CD4-positive, alpha-beta T cell (primary cell): ENCODE data around the gene TMEM244. TPM values are rescaled to one million over a fixed set of nuclear protein-coding genes. Genes with fewer than 3 reads are reported as not detected.
"Not testable (repeated sequence)": the region's sequence is repeated elsewhere in the genome, so short reads cannot be mapped to it uniquely, and the experiment has no call there.

Source experiments
- ATAC-seq: fragments of 200-7000 bp; cut with Tn5 transposase; one replicate; pipeline ENCODE4 v1.10.0; 2022; ENCODE audit warnings: mild to moderate bottlenecking; ENCODE audit not compliant: poor library complexity
- CTCF ChIA-PET: fragments of 350-600 bp; sonication (Branson Sonifier 250); formaldehyde crosslinking; loops from one replicate; lab custom pipeline; 2021; ENCODE audit warnings: antibody characterized with exemption, inconsistent platforms; lab: Charles Lee
- POLR2A ChIA-PET: fragments of 350-600 bp; sonication (Branson Sonifier 250); formaldehyde crosslinking; loops from one replicate; lab custom pipeline; 2021; ENCODE audit warnings: antibody characterized with exemption, inconsistent platforms; lab: Charles Lee
- DNase-seq, 14 experiments: peaks; one replicate each; pipeline ENCODE4 v3.0.0-alpha.2; 2013 to 2020; ENCODE audit warnings: mixed read lengths in 2 of 14
- H3K27ac ChIP-seq, 2 donors: one replicate each; pipeline versions ENCODE4 v1.5.1 to v1.7.0; 2013; ENCODE audit warnings: low read length in 2 of 2, low read depth in 1 of 2, mild to moderate bottlenecking in 1 of 2
- H3K27me3 ChIP-seq, 2 experiments: 1 replicate in 1 of 2; 2 replicates in 1 of 2; pipeline versions ENCODE4 v1.6.1 to v1.7.0; 2013; ENCODE audit warnings: low read length in 2 of 2, control low read depth in 1 of 2, mild to moderate bottlenecking in 1 of 2, moderate library complexity in 1 of 2; ENCODE audit not compliant: insufficient read depth in 2 of 2, control insufficient read depth in 1 of 2
- H3K36me3 ChIP-seq: one replicate; pipeline ENCODE4 v1.6.1; 2013; ENCODE audit warnings: low read length, control low read depth; ENCODE audit not compliant: insufficient read depth
- H3K4me1 ChIP-seq: one replicate; pipeline ENCODE4 v1.6.1; 2013; ENCODE audit warnings: low read length, control low read depth; ENCODE audit not compliant: insufficient read depth
- H3K4me3 ChIP-seq: one replicate; pipeline ENCODE4 v1.5.1; 2013; ENCODE audit warnings: mild to moderate bottlenecking, low read length, moderate library complexity
- H3K9me3 ChIP-seq, 2 experiments: 1 replicate in 1 of 2; 2 replicates in 1 of 2; pipeline versions ENCODE4 v1.6.1 to v1.7.0; 2013; ENCODE audit warnings: low read length in 2 of 2, mild to moderate bottlenecking in 2 of 2, control low read depth in 1 of 2, moderate library complexity in 1 of 2; ENCODE audit not compliant: control insufficient read depth in 1 of 2, insufficient read depth in 1 of 2
- H3K27ac Mint-ChIP-seq: one replicate; pipeline ENCODE4 v1.8.0; 2020; ENCODE audit warnings: mixed read lengths
- H3K27me3 Mint-ChIP-seq: one replicate; pipeline ENCODE4 v1.8.0; 2021; ENCODE audit warnings: mixed read lengths
- H3K36me3 Mint-ChIP-seq: one replicate; pipeline ENCODE4 v1.8.0; 2021; ENCODE audit warnings: low read depth, mixed read lengths
- H3K4me1 Mint-ChIP-seq: one replicate; pipeline ENCODE4 v1.8.0; 2021; ENCODE audit warnings: low read depth, mixed read lengths
- H3K4me3 Mint-ChIP-seq: one replicate; pipeline ENCODE4 v1.8.0; 2020; ENCODE audit warnings: mild to moderate bottlenecking, mixed read lengths
- H3K9me3 Mint-ChIP-seq: one replicate; pipeline ENCODE4 v1.8.0; 2020; ENCODE audit warnings: mixed read lengths
- CTCF ChIP-seq: fragments of 200-600 bp; IDR thresholded peaks from one replicate; pipeline ENCODE4 v1.8.0; 2022; ENCODE audit warnings: antibody characterized with exemption, mild to moderate bottlenecking
- intact Hi-C, 2 experiments: fragments of 100-400 bp; cut with DNase I in 1 of 2; cut with micrococcal nuclease in 1 of 2; formaldehyde crosslinking; loops; one replicate each; pipeline versions ENCODE4 v1.15.1 to v1.9.0; 2023 to 2025; cut with DNase I, micrococcal nuclease
- total RNA-seq, 174 experiments: library from RNA in 2 of 174; stranded (reverse) in 2 of 174; gene quantifications; one replicate each; pipeline ENCODE4 v1.2.3 and lab custom pipeline; 2021 to 2026

Gene TMEM244
- total RNA-seq, 2 experiments from 2014 or later: not detected

DNA sequence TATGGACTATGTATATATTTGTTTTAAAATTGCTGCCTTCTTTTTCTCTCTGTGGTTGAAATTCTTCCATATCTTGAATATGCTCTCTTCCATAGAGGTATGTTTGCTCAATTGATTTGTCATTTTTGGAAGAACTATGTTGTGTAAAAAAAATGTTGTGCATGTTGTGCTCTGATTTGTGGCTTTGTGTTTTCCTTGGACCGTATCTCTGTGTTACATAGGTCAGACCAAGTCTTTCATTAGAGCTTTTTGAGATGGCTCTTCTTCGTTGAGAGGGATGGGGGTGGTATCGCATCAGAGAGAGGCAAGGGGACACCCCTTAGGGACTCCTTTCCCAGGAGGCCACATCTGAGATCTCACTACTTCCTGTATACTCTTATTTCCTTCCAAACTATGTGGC is 43.8 kb downstream of the TMEM244 start:
- Histone ChIP-seq H3K27me3 (no peaks in the 10 kb centered on the region), H3K9me3 (no peaks in the 10 kb centered on the region), H3K36me3 (no peaks in the 10 kb centered on the region), H3K4me3 (no peak overlapping the region), H3K4me1 (no peaks in the 10 kb centered on the region), H3K27ac (no peak overlapping the region)
- intact Hi-C loops: no loop called here
- no peaks in the 10 kb centered on the region for H3K9me3 Mint-ChIP-seq
- H3K27me3 Mint-ChIP-seq: peaks cover 16% of the 10 kb centered on the region
- ATAC-seq (no peak), DNase-seq (no peak)
- CTCF ChIA-PET: no interaction called here
- POLR2A ChIA-PET: no interaction called here
- H3K27ac Mint-ChIP-seq: no peak overlapping the region
- no peaks in the 10 kb centered on the region for H3K4me1 Mint-ChIP-seq
- H3K4me3 Mint-ChIP-seq: no peak overlapping the region
- no peak for TF ChIP-seq CTCF
- no peaks in the 10 kb centered on the region for H3K36me3 Mint-ChIP-seq

GRCh38 chr6:129812145-129812777 is 48.9 kb downstream of the TMEM244 start:
- no peak for ATAC-seq
- H3K36me3 ChIP-seq: no peaks in the 10 kb centered on the region
- no peaks in the 10 kb centered on the region for H3K27me3 ChIP-seq
- no peaks in the 10 kb centered on the region for H3K9me3 ChIP-seq
- no peak overlapping the region for H3K27ac Mint-ChIP-seq
- DNase-seq: no peak
- ChIA-PET POLR2A (no interaction called here), CTCF (no interaction called here)
- no peaks in the 10 kb centered on the region for H3K4me1 Mint-ChIP-seq
- TF ChIP-seq CTCF: no peak
- no peak overlapping the region for H3K4me3 ChIP-seq
- peaks cover 16% of the 10 kb centered on the region for H3K27me3 Mint-ChIP-seq
- H3K9me3 Mint-ChIP-seq: peaks cover 4% of the 10 kb centered on the region
- H3K36me3 Mint-ChIP-seq: no peaks in the 10 kb centered on the region
- no peak overlapping the region for H3K27ac ChIP-seq
- no peak overlapping the region for H3K4me3 Mint-ChIP-seq
- intact Hi-C loops: no loop called here
- no peaks in the 10 kb centered on the region for H3K4me1 ChIP-seq

- intact Hi-C loops, H3K36me3 Mint-ChIP-seq, H3K36me3 ChIP-seq, POLR2A ChIA-PET, H3K4me3 ChIP-seq, ATAC-seq, H3K27ac ChIP-seq, H3K4me1 Mint-ChIP-seq, CTCF ChIA-PET, H3K27ac Mint-ChIP-seq, H3K9me3 Mint-ChIP-seq, H3K9me3 ChIP-seq, DNase-seq, H3K27me3 ChIP-seq, H3K4me3 Mint-ChIP-seq, H3K4me1 ChIP-seq: not testable (repeated sequence)
- H3K27me3 Mint-ChIP-seq: peaks cover 14% of the 10 kb centered on the region
Measured at GRCh38 chr6:129807141-129807540, 54.0 kb downstream of the TMEM244 start.

GRCh38 chr6:129802920-129803319 is 58.2 kb downstream of the TMEM244 start:
- H3K9me3 Mint-ChIP-seq, DNase-seq, CTCF ChIA-PET, H3K4me3 ChIP-seq, ATAC-seq, H3K4me3 Mint-ChIP-seq, H3K27ac Mint-ChIP-seq, H3K4me1 ChIP-seq, H3K27ac ChIP-seq, H3K9me3 ChIP-seq, intact Hi-C loops, H3K36me3 ChIP-seq, H3K27me3 ChIP-seq, H3K36me3 Mint-ChIP-seq, H3K4me1 Mint-ChIP-seq, POLR2A ChIA-PET: not testable (repeated sequence)
- H3K27me3 Mint-ChIP-seq: peaks cover 10% of the 10 kb centered on the region
